Activated T-cell treated with anti-CD3 and anti-CD28 coated beads, Interleukin-2, amount 50 U/mL, for 48 hours (primary cell): ENCODE data around the gene WAC.

Source experiments
- DNase-seq, 2 experiments: peaks; one replicate each; pipeline ENCODE4 v3.0.0-alpha.2; 2020

WAC gene

GRCh38 chr10:28533571-28534304 is 820 bp downstream of the WAC start:
- DNase-seq: peak; percentile 78 to 79

GRCh38 chr10:28535846-28536245 is 2.9 kb downstream of the WAC start:
- DNase-seq: no peak

GRCh38 chr10:28538595-28538994 is 5.7 kb downstream of the WAC start:
- no peak for DNase-seq

- DNase-seq: no peak
Measured at GRCh38 chr10:28540145-28540544, 7.2 kb downstream of the WAC start.

- DNase-seq: no peak
Measured at GRCh38 chr10:28541717-28542365, 8.9 kb downstream of the WAC start.

- DNase-seq: no peak
Measured at GRCh38 chr10:28542728-28543127, 9.8 kb downstream of the WAC start.

GRCh38 chr10:28544058-28544457 is 11.1 kb downstream of the WAC start:
- no peak for DNase-seq

GRCh38 chr10:28545967-28546644 is 13.2 kb downstream of the WAC start:
- no peak for DNase-seq

GRCh38 chr10:28548781-28549498 is 16.0 kb downstream of the WAC start:
- DNase-seq: no peak

- DNase-seq: no peak
Measured at GRCh38 chr10:28551086-28551485, 18.2 kb downstream of the WAC start.

GRCh38 chr10:28552775-28553174 is 19.9 kb downstream of the WAC start:
- DNase-seq: no peak

- DNase-seq: no peak
Measured at GRCh38 chr10:28554009-28554408, 21.1 kb downstream of the WAC start.

- no peak for DNase-seq
Measured at GRCh38 chr10:28554952-28555351, 22.0 kb downstream of the WAC start.

- no peak for DNase-seq
Measured at GRCh38 chr10:28555358-28555757, 22.4 kb downstream of the WAC start.

- DNase-seq: no peak
Measured at GRCh38 chr10:28556142-28556541, 23.2 kb downstream of the WAC start.

- no peak for DNase-seq
Measured at GRCh38 chr10:28558186-28558585, 25.3 kb downstream of the WAC start.

GRCh38 chr10:28558923-28559508 is 26.1 kb downstream of the WAC start:
- DNase-seq: no peak

- no peak for DNase-seq
Measured at GRCh38 chr10:28559618-28560017, 26.7 kb downstream of the WAC start.

- DNase-seq: no peak
Measured at GRCh38 chr10:28560617-28561016, 27.7 kb downstream of the WAC start.

GRCh38 chr10:28561531-28561930 is 28.6 kb downstream of the WAC start:
- DNase-seq: no peak

GRCh38 chr10:28564905-28565304 is 32.0 kb downstream of the WAC start:
- DNase-seq: no peak

GRCh38 chr10:28566458-28567015 is 33.6 kb downstream of the WAC start:
- DNase-seq: no peak
